ENCODE measurements around the gene COL23A1.

COL23A1 gene

GRCh38 chr5:178332210-178332641 lies 258.0 kb downstream of the COL23A1 start:
- no peak for DNase-seq (ENCODE audit: low spot score)
- TF ChIP-seq CTCF (IDR thresholded peaks at IDR 0.05; ENCODE audit: borderline replicate concordance, control extremely low read depth, extremely low read depth, insufficient read depth, missing control alignments), result no peak
- in situ Hi-C loops (cut with MboI; ENCODE audit: low sequenced_read_pairs, unreplicated experiment), result no loop called here

DNA sequence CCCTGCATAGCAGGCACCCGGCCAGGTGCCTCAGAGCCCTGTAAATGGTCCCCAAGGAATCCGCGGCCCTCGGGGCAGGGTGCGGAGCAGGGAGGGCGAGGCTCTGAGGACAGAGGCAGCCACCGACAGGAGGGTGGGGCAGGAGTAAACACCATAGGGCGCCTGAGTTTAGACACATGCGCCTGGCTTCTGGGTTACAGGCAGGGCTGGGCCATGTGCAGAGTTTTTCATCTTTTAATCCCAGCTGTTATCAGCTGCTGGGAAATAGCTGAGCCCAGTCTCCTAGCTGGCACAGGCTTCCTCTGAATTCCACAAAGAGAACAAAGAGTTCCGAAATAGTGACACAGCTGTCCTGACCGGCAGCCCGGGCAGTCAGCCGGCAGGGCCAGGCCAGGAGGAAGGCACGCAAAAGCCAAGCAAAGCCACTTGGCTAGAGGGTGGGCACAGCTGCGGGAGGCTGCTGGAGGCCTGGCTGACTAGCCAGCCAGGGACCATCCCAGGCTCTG lies 258.6 kb downstream of the COL23A1 start:
- TF ChIP-seq CTCF (IDR thresholded peaks at IDR 0.05; ENCODE audit: borderline replicate concordance, control extremely low read depth, extremely low read depth, insufficient read depth, missing control alignments), result no peak
- DNase-seq (ENCODE audit: low spot score), result no peak
- in situ Hi-C loops (cut with MboI; ENCODE audit: low sequenced_read_pairs, unreplicated experiment), result no loop called here

DNA sequence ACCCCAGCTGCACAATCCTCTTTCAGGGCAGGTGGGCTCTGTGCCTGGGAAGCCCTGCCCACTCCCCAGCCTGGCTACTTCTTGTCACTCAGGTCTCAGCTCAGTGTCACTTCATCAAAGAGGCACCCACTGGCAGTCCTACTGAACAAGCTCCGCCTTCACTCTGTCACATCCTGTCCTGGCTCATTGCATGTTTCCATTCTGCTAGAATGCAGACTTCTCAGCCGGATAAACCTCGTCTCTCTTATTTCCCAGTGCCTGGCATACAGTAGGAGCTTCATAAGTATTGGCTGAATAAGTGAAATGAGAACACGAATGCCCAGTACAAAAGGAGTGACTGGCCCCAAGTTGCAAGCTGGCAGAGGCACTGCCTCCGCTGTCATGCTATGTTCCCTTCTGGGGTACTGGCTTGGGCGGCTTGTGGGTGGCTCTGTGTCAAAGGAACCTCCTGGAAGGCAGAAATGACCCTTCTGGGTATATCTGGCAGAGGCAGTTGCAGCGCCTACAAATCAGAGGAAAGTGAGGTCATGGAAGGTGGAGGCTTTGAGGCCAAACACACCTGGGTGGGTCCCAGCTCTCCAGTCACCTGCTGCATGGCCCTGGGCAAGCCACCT lies 259.3 kb downstream of the COL23A1 start:
- in situ Hi-C loops (cut with MboI; ENCODE audit: low sequenced_read_pairs, unreplicated experiment), result no loop called here
- no peak for TF ChIP-seq CTCF (IDR thresholded peaks at IDR 0.05; ENCODE audit: borderline replicate concordance, control extremely low read depth, extremely low read depth, insufficient read depth, missing control alignments)
- no peak for DNase-seq (ENCODE audit: low spot score)

DNA sequence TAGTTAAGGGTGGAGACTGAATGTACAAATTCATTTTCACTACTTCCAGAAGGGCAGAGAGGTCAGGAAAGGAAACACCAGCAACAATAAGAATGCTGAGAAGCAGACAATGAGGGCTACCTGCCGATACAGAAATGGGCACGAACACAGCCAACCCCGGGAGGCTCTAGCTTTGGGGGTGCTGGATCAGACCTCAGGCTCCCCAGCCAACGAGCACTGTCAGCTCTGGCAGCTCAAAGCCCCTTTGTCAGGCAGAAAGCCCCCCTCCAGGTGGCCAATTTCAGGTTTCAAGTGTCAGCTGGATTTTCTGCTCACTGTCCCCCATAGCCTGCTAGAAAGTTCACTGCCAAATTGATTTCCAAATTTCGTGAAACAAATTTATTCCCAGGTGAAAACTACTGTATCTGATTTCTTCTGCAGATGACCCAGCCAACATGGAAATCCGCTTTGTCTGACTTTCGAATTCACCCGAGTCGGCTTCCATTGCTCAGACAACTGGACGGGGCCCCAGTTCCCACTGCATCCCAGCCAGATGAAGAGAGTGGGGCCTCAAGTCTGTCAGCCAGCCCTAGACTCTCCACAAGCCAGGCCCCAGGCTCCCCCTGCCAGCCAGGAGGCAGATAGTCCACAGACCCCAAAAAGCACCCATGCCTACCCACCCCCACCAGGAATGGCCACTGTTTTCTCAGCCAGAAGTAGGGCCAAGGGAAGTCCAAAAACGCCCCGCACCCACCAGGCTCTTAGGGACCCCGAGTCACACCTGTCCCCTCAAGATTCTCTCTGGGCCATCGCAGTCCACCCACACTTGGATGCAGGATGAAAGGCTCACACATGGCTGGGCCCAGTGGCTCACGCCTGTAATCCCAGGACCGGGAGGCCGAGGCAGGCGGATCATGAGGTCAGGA lies 261.1 kb downstream of the COL23A1 start:
- DNase-seq (ENCODE audit: low spot score), result no peak
- in situ Hi-C loops (cut with MboI; ENCODE audit: low sequenced_read_pairs, unreplicated experiment), result no loop called here
- no peak for TF ChIP-seq CTCF (IDR thresholded peaks at IDR 0.05; ENCODE audit: borderline replicate concordance, control extremely low read depth, extremely low read depth, insufficient read depth, missing control alignments)

DNA sequence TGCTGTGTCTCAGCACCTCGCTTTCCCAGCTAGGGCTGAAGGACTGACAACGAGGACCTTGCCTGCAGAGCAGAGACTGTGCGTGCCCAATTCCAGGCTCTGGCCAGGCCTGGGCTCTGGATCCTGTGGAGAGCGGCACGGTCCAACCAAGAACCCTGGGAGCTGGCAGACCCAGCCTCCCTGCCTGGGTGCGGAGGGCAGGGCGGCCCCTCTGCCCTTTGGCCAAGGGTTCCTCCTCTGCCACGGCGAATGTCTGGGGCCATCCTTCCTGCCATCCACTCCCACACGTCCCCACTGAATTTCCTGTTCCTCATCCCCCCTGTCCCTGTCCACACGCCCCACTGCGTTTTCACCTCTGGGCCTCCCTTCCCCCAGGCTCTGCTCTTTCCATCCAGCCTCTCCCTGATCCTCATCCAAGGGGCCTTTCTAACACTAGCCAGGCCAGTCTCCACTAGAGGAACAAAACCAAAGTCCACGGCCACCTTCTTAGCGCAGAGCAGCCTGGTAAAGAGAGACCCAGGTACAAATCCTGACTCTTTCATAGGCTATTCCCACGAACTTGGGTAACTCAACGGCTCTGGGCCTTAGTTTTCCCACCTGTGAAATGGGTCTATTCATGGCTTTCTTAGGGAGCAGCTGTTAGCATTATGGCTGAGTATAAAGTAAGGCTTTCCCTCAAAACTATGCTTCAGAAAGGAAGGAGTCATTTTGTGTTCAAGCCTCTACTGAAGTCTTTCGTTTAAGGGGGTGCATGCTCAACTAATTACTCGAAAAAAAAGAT lies 262.1 kb downstream of the COL23A1 start:
- in situ Hi-C loops (cut with MboI; ENCODE audit: low sequenced_read_pairs, unreplicated experiment), result no loop called here
- DNase-seq (ENCODE audit: low spot score), result no peak
- TF ChIP-seq CTCF (IDR thresholded peaks at IDR 0.05; ENCODE audit: borderline replicate concordance, control extremely low read depth, extremely low read depth, insufficient read depth, missing control alignments), result no peak

- no peak for TF ChIP-seq CTCF (IDR thresholded peaks at IDR 0.05; ENCODE audit: borderline replicate concordance, control extremely low read depth, extremely low read depth, insufficient read depth, missing control alignments)
- no peak for DNase-seq (ENCODE audit: low spot score)
- in situ Hi-C loops (cut with MboI; ENCODE audit: low sequenced_read_pairs, unreplicated experiment), result no loop called here
Observed at GRCh38 chr5:178327446-178327845, 262.7 kb downstream of the COL23A1 start.
